SH-SY5Y (cell line): Measurements from ENCODE around the gene ACE.

ENCODE experiments used
- GATA2 ChIP-seq: IDR thresholded peaks from 2 replicates; pipeline ENCODE4 v1.6.1; 2011; ENCODE audit warnings: mild to moderate bottlenecking, low read depth, low read length
- GATA3 ChIP-seq: IDR thresholded peaks from 2 replicates; pipeline ENCODE4 v1.6.1; 2011; ENCODE audit warnings: low read depth, mild to moderate bottlenecking, low read length, moderate library complexity

GRCh38 chr17:63512896-63513644 lies 36.2 kb downstream of the ACE start:
- TF ChIP-seq GATA2 = no peak
- no peak for TF ChIP-seq GATA3
